Measurements from ENCODE around the gene STN1.

DNA sequence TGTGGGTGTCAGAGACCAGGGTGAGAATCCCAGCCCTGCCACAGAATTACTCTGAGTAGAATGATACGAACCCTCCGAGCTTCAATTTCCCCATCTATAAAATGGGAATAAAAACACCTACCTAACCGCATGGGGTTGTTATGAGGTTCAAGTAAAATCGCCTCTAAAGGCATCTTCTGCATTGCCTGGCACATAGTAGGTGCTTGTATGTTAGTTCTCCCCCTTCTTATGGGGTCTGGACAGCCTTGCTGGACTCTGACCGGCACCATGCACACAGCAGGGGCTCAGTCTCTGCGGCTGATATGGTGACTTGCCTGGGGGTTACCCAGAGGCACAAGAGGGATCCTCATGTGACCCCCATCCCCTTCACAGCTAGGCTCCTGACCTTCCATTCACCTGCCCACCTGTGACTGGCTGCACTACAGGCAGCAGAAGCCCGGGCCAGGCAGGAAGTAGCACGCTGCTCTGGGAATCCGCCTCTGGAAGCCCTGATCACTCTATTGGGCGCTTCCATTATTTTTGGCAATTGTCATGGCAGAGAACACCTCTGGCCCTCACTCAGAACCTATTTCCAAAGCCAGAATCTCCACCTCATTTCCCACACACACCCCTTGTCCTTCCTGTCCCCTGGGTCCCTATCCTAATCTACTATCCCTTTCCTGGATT is 68.6 kb downstream of the STN1 start:
- TF ChIP-seq, protein P1, sequence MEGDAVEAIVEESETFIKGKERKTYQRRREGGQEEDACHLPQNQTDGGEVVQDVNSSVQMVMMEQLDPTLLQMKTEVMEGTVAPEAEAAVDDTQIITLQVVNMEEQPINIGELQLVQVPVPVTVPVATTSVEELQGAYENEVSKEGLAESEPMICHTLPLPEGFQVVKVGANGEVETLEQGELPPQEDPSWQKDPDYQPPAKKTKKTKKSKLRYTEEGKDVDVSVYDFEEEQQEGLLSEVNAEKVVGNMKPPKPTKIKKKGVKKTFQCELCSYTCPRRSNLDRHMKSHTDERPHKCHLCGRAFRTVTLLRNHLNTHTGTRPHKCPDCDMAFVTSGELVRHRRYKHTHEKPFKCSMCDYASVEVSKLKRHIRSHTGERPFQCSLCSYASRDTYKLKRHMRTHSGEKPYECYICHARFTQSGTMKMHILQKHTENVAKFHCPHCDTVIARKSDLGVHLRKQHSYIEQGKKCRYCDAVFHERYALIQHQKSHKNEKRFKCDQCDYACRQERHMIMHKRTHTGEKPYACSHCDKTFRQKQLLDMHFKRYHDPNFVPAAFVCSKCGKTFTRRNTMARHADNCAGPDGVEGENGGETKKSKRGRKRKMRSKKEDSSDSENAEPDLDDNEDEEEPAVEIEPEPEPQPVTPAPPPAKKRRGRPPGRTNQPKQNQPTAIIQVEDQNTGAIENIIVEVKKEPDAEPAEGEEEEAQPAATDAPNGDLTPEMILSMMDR (IDR thresholded peaks at IDR 0.05): no peak
- TF ChIP-seq POLR2A (IDR thresholded peaks at IDR 0.05): no peak
